Breast epithelium (tissue), 4 donors: Measurements from ENCODE around the gene TECTA. TPM values are rescaled to one million over a fixed set of nuclear protein-coding genes. Genes with fewer than 3 reads are reported as not detected.

Source experiments
- DNase-seq, 2 donors: peaks; one replicate each; pipeline ENCODE4 v3.0.0-alpha.2; 2019; ENCODE audit warnings: low spot score in 2 of 2
- H3K27ac ChIP-seq, 2 donors: fragments of 200-600 bp; sonication (generic) in 1 of 2; one replicate each; pipeline ENCODE4 v1.5.1; 2016 to 2019; ENCODE audit warnings: mild to moderate bottlenecking in 1 of 2
- H3K27me3 ChIP-seq, 2 donors: fragments of 200-600 bp; sonication (generic) in 1 of 2; one replicate each; pipeline versions ENCODE4 v1.5.1 to v1.6.0; 2017 to 2019; ENCODE audit warnings: control low read depth in 1 of 2, mild to moderate bottlenecking in 1 of 2
- H3K36me3 ChIP-seq: fragments of 200-600 bp; one replicate; pipeline ENCODE4 v1.5.1; 2019
- H3K4me1 ChIP-seq, 2 donors: fragments of 200-600 bp; sonication (generic); one replicate each; pipeline ENCODE4 v1.5.1; 2016 to 2019; ENCODE audit warnings: control low read depth in 1 of 2
- H3K4me3 ChIP-seq, 3 donors: fragments of 200-600 bp; sonication (generic); 1 replicate in 2 of 3; 2 replicates in 1 of 3; pipeline ENCODE4 v1.5.1; 2016 to 2019; ENCODE audit warnings: mild to moderate bottlenecking in 3 of 3, moderate library complexity in 2 of 3
- H3K9me3 ChIP-seq, 2 donors: fragments of 200-600 bp; sonication (generic) in 1 of 2; one replicate each; pipeline ENCODE4 v1.5.1; 2016 to 2019; ENCODE audit warnings: control low read depth in 1 of 2
- POLR2A ChIP-seq: fragments of 450-650 bp; IDR thresholded peaks from one replicate; pipeline ENCODE4 v1.6.1; 2016; ENCODE audit warnings: antibody characterized with exemption, mild to moderate bottlenecking, moderate library complexity
- POLR2AphosphoS5 ChIP-seq, 3 donors: sonication (generic); formaldehyde crosslinking; IDR thresholded peaks; one replicate each; pipeline ENCODE4 v1.6.1; 2017; ENCODE audit warnings: antibody characterized with exemption in 3 of 3
- intact Hi-C: fragments of 100-400 bp; cut with DNase I; formaldehyde crosslinking; loops from one replicate; pipeline ENCODE4 v1.15.1; 2023; ENCODE audit warnings: low total_unique reads
- total RNA-seq, 3 donors: library from RNA; depleted of rRNA; stranded (reverse); fragments of >200 nt; gene quantifications; one replicate each; pipeline ENCODE4 v1.1.0, GENCODE V29; 2016
- TF ChIP-seq, protein P1 (sequence below), 3 donors: fragments of 450-650 bp; IDR thresholded peaks; one replicate each; pipeline ENCODE4 v1.5.1; 2016 to 2017; ENCODE audit warnings: antibody characterized with exemption in 3 of 3, mild to moderate bottlenecking in 3 of 3, moderate library complexity in 3 of 3

Gene TECTA
- total RNA-seq, 3 donors from 2014 or later, result 0.64 to 1.3 (median 0.88) TPM

DNA sequence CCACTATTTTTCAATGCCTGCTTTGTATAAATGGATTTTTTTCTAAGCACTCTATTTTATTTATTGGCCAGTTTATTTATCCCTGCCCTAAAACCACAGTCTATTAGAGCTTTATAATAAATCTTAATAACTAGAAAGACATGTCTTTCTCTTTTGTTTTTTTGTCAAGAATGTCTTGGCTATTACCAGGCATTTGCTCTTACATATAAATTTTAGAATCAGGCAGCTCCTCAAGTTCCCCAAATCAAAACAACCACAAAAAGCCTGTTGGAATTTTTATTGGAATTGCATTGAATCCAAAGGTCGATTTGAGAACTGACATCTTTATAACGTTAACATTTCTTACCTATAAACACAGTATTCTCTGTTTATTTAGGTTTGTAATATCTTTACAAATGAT is 105.8 kb downstream of the TECTA start:
- Histone ChIP-seq H3K27me3 (no peaks in the 10 kb centered on the region), H3K4me1 (no peaks in the 10 kb centered on the region), H3K36me3 (no peaks in the 10 kb centered on the region), H3K9me3 (no peaks in the 10 kb centered on the region), H3K4me3 (no peak overlapping the region), H3K27ac (no peak overlapping the region)
- intact Hi-C loops, result no loop called here
- no peak for DNase-seq
- TF ChIP-seq, protein P1, sequence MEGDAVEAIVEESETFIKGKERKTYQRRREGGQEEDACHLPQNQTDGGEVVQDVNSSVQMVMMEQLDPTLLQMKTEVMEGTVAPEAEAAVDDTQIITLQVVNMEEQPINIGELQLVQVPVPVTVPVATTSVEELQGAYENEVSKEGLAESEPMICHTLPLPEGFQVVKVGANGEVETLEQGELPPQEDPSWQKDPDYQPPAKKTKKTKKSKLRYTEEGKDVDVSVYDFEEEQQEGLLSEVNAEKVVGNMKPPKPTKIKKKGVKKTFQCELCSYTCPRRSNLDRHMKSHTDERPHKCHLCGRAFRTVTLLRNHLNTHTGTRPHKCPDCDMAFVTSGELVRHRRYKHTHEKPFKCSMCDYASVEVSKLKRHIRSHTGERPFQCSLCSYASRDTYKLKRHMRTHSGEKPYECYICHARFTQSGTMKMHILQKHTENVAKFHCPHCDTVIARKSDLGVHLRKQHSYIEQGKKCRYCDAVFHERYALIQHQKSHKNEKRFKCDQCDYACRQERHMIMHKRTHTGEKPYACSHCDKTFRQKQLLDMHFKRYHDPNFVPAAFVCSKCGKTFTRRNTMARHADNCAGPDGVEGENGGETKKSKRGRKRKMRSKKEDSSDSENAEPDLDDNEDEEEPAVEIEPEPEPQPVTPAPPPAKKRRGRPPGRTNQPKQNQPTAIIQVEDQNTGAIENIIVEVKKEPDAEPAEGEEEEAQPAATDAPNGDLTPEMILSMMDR (IDR thresholded peaks at IDR 0.05), result no peak
- TF ChIP-seq POLR2A (no peak), POLR2AphosphoS5 (IDR thresholded peaks at IDR 0.05) (no peak)

DNA sequence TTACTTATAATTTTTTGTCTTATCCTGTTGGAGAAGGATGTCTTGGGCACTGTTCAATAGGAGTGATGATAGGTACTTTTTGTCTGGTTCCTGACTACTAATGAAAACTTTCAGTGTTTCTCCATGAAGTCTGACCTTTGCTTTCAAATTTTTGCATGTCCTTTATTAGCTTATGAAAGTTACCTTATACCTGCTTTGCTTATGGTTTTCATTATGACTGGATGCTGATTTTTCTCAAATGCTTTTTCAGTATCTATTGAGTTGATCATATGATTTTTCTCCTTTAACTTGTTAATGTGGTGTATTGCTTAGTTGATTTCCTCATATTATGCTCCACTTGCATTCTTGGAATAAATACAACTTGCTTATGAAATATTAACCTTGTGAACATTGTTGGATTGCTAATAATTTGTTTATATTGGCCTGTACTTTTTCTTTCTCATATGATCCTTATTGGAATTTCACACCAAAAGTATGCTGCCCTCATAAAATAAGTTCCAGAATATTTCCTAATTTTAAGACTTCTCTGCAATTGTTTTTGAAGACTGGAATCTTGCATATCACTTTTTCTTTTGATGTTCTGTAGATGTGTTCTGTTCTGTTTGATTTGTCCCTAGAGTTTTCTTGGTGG is 106.6 kb downstream of the TECTA start:
- Histone ChIP-seq H3K9me3 (no peaks in the 10 kb centered on the region), H3K27ac (no peak overlapping the region), H3K27me3 (no peaks in the 10 kb centered on the region), H3K36me3 (no peaks in the 10 kb centered on the region), H3K4me3 (no peak overlapping the region), H3K4me1 (no peaks in the 10 kb centered on the region)
- no peak for DNase-seq
- intact Hi-C loops, result no loop called here
- TF ChIP-seq, protein P1 (IDR thresholded peaks at IDR 0.05), result no peak
- TF ChIP-seq POLR2AphosphoS5 (IDR thresholded peaks at IDR 0.05) (no peak), POLR2A (no peak)

DNA sequence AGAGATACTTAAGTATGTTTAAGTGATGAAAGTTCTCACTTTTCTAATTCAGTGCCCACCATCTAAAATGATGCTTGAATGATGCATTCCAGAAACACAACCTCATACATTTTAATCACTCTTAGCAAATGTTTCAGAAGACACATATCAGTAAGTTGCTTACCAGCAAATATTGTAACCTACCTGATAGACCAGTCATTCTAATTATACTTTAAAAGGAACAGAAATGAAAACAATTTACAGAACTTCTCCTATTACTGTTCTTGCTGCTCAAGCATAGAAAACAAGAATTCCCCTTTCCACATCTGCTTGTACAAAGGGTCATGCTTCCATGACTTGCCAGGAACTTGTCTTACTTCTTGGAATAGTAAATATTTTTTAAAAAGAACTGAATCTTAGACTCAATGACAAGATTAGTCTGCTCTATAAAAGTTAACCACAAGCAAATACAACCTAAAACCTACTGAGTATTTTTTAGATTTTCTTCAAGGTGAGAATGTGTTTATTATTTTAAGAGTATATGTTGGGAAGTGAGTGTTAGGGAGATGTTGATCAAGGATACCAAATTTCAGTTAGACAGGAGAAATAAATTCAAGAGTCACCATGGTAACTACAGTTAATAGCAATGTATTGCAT is 109.5 kb downstream of the TECTA start:
- no peaks in the 10 kb centered on the region for H3K36me3 ChIP-seq
- TF ChIP-seq POLR2AphosphoS5 (IDR thresholded peaks at IDR 0.05), result no peak
- no peak for TF ChIP-seq POLR2A
- TF ChIP-seq, protein P1 (IDR thresholded peaks at IDR 0.05), result no peak
- intact Hi-C loops, result no loop called here
- H3K27ac ChIP-seq, result no peak overlapping the region
- H3K27me3 ChIP-seq, result no peaks in the 10 kb centered on the region
- H3K4me3 ChIP-seq, result no peak overlapping the region
- DNase-seq, result no peak
- no peaks in the 10 kb centered on the region for H3K9me3 ChIP-seq
- no peaks in the 10 kb centered on the region for H3K4me1 ChIP-seq

DNA sequence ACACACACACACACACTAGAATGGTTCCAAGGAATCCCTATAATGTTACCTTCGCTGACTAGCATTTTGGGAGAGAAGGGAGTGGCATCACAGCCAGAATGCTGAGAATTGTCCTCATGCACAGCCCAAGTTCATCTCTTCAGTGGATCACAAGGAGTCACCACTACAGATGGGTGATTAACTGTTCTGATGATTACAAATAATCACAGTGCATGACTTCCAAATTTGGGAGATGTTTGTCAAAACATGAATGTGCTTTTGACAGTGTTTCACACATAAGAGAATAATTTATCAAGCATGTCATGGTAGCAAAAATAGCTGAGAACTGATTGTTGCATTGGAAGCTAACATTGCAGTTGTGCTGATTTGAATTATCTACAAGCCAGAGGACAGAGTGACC is 110.6 kb downstream of the TECTA start:
- TF ChIP-seq POLR2AphosphoS5 (IDR thresholded peaks at IDR 0.05) (no peak), POLR2A (no peak)
- TF ChIP-seq, protein P1 (IDR thresholded peaks at IDR 0.05), result no peak
- Histone ChIP-seq H3K4me3 (no peak overlapping the region), H3K4me1 (no peaks in the 10 kb centered on the region), H3K36me3 (no peaks in the 10 kb centered on the region), H3K27ac (no peak overlapping the region), H3K9me3 (no peaks in the 10 kb centered on the region), H3K27me3 (no peaks in the 10 kb centered on the region)
- intact Hi-C loops, result no loop called here
- DNase-seq, result no peak

DNA sequence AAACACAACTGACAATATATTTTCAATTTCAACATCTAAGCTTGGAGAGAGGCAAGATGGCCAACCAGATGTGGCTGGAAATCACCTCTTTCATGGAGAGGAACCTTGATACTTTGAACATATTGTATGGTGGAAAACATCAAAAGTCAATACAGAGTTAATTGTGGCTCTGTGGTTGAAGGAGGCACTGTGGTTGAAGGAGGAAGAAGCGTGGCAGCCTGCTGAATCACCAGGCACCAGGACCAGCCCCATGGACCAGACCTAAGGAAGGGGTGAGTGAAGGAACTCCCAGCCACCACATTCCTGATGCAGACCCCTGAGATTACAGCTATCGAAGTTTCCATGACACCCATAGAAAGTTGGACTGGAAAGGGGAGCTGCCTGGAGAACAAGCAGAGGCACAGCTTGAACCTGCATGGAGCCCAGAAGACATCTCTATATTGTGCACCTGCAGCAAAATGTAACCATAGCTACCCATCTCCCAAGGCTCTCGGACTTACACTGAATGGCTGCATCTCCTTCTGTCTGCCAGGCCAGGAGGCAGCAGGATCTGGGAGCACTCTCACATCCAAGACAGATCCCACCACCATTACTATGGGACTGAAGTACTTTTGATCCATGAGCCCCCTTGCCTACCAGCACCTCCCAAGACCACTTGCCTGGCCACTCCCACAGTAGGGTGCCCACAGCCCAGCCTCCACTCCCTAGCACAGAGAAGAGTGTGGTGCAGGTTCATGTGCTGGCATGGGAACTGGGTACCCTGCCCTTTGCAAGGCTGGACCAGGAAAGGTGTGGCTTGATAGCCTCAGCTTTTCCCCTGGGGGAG is 111.7 kb downstream of the TECTA start:
- no peak overlapping the region for H3K27ac ChIP-seq
- H3K4me3 ChIP-seq, result no peak overlapping the region
- H3K27me3 ChIP-seq, result no peaks in the 10 kb centered on the region
- no peaks in the 10 kb centered on the region for H3K4me1 ChIP-seq
- no peaks in the 10 kb centered on the region for H3K36me3 ChIP-seq
- no peak for DNase-seq
- H3K9me3 ChIP-seq, result no peaks in the 10 kb centered on the region
- intact Hi-C loops, result no loop called here
- TF ChIP-seq, protein P1 (IDR thresholded peaks at IDR 0.05), result no peak
- TF ChIP-seq POLR2AphosphoS5 (IDR thresholded peaks at IDR 0.05) (no peak), POLR2A (no peak)
